Activated CD4-positive, alpha-beta T cell treated with anti-CD3 and anti-CD28 coated beads, Interleukin-2, Interleukin-6, amounts not matched to agents 100 ng/mL and 50 ng/mL, durations not matched to agents 16 hours and 8 hours (primary cell): ENCODE measurements around the gene IL23A.

Experiments used
- DNase-seq: peaks from one replicate; pipeline ENCODE4 v3.0.0-alpha.2; 2020

Gene IL23A

GRCh38 chr12:56362130-56363059 lies 23.7 kb downstream of the IL23A start, which contains the start of gene APOF:
TSS of gene APOF (minus strand) at chr12:56362857. CDS start at chr12:56362745, 112 bp downstream.
- no peak for DNase-seq

- DNase-seq = no peak
These were observed 28.3 kb downstream of the IL23A start for GRCh38 chr12:56366948-56367347.

- no peak for DNase-seq
These were observed 34.8 kb downstream of the IL23A start for GRCh38 chr12:56373515-56373914.

- DNase-seq = no peak
These were observed 36.3 kb downstream of the IL23A start for GRCh38 chr12:56374726-56375597.

GRCh38 chr12:56375598-56376434 lies 37.1 kb downstream of the IL23A start:
- no peak for DNase-seq

GRCh38 chr12:56377310-56377988 lies 38.8 kb downstream of the IL23A start:
- DNase-seq = peak; percentile 23

GRCh38 chr12:56377989-56378316 lies 39.3 kb downstream of the IL23A start:
- DNase-seq = no peak

GRCh38 chr12:56382611-56383010 lies 43.9 kb downstream of the IL23A start:
- no peak for DNase-seq

- DNase-seq = no peak
These were observed 47.2 kb downstream of the IL23A start for GRCh38 chr12:56385873-56386272.

- no peak for DNase-seq
These were observed 48.6 kb downstream of the IL23A start for GRCh38 chr12:56387152-56387736.

GRCh38 chr12:56389412-56389811 lies 50.7 kb downstream of the IL23A start:
- no peak for DNase-seq
